ENCODE data around the gene TRIM25.

TRIM25 gene

GRCh38 chr17:56960596-56961538, 47.0 kb upstream of the TRIM25 start, which contains the start of gene COIL (continued):
- TF ChIP-seq ZNF394 (tag by site-specific recombination; IDR thresholded peaks at IDR 0.05; ENCODE audit: borderline replicate concordance) (peak; percentile 88), ZNF266 (tag by site-specific recombination; IDR thresholded peaks at IDR 0.05; ENCODE audit: low read depth) (no peak), WT1 (tag by site-specific recombination; IDR thresholded peaks at IDR 0.05) (no peak), ZNF18 (tag by site-specific recombination; IDR thresholded peaks at IDR 0.05) (peak; percentile 48; the same call in 1 of the 2 replicates), ZNF146 (tag by site-specific recombination; IDR thresholded peaks at IDR 0.05) (no peak), ZNF404 (tag by site-specific recombination; IDR thresholded peaks at IDR 0.05) (no peak), ELK4 (IDR thresholded peaks at IDR 0.05; ENCODE audit: borderline replicate concordance, low read depth, low read length) (no peak), ZBTB6 (tag by site-specific recombination; IDR thresholded peaks at IDR 0.05) (no peak), KLF8 (tag by site-specific recombination; IDR thresholded peaks at IDR 0.05) (peak; percentile 66; the same call in 1 of the 2 replicates), EGR2 (tag by site-specific recombination; IDR thresholded peaks at IDR 0.05; ENCODE audit: low read depth) (peak; percentile 82), ZBTB1 (tag by site-specific recombination; IDR thresholded peaks at IDR 0.05) (no peak), CTCF (tag by site-specific recombination; IDR thresholded peaks at IDR 0.05) (peak; percentile 97), KLF17 (tag by site-specific recombination; IDR thresholded peaks at IDR 0.05) (peak; percentile 70), ZNF629 (tag by site-specific recombination; IDR thresholded peaks at IDR 0.05) (peak; percentile 67), ZNF529 (tag by site-specific recombination; IDR thresholded peaks at IDR 0.05; ENCODE audit: insufficient replicate concordance) (no peak), ZNF571 (tag by site-specific recombination; IDR thresholded peaks at IDR 0.05) (no peak), ZNF791 (tag by site-specific recombination; IDR thresholded peaks at IDR 0.05) (no peak), ZNF658 (tag by site-specific recombination; IDR thresholded peaks at IDR 0.05) (no peak), BCL6B (tag by site-specific recombination; IDR thresholded peaks at IDR 0.05) (no peak), ZNF626 (tag by site-specific recombination; IDR thresholded peaks at IDR 0.05) (no peak), ZNF248 (tag by site-specific recombination; IDR thresholded peaks at IDR 0.05) (no peak), ZNF223 (tag by site-specific recombination; IDR thresholded peaks at IDR 0.05) (0 out of 2 replicates have a peak, but pooled peaks have one; percentile 13), ZNF776 (tag by site-specific recombination; IDR thresholded peaks at IDR 0.05; ENCODE audit: borderline replicate concordance) (no peak), ZIC2 (tag by site-specific recombination; IDR thresholded peaks at IDR 0.05) (peak; percentile 88), ZBTB49 (tag by site-specific recombination; IDR thresholded peaks at IDR 0.05; ENCODE audit: low read depth) (no peak), ZNF510 (tag by site-specific recombination; IDR thresholded peaks at IDR 0.05; ENCODE audit: insufficient replicate concordance) (no peak), ZSCAN23 (tag by site-specific recombination; IDR thresholded peaks at IDR 0.05) (no peak), ZFHX2 (tag by site-specific recombination; conservative IDR thresholded peaks at IDR 0.05) (peak; percentile 77), ZNF544 (tag by site-specific recombination; IDR thresholded peaks at IDR 0.05) (no peak)
